Right ventricle myocardium superior (tissue), 1 donor: ENCODE results near the gene ZDHHC16. TPM values are rescaled to one million over a fixed set of nuclear protein-coding genes. Genes with fewer than 3 reads are reported as not detected.
A peak's percentile ranks its signal among the peaks of the same experiment; 100 is the strongest.
"Not testable (repeated sequence)": the region's sequence is repeated elsewhere in the genome, so short reads cannot be mapped to it uniquely, and the experiment has no call there.

ENCODE experiments used
- ATAC-seq: fragments of 200-7000 bp; cut with Tn5 transposase; one replicate; pipeline ENCODE4 v1.9.1; 2020; ENCODE audit warnings: mild to moderate bottlenecking; ENCODE audit not compliant: poor library complexity
- DNase-seq: peaks from one replicate; pipeline ENCODE4 v3.0.0-alpha.2; 2020
- intact Hi-C: fragments of 100-400 bp; cut with DNase I; formaldehyde crosslinking; loops from one replicate; pipeline ENCODE4 v1.11.2; 2022
- total RNA-seq: library from RNA; stranded (reverse); fragmentation: NEBNext Ultra II Directional; extraction: Animal tissue kit (Norgen Biotek cat#: 25700); gene quantifications from one replicate; pipeline ENCODE4 v1.2.1, GENCODE V29; 2021
- donor health status: DM: no; HTN: yes; CAD: no; lungs with severe emphysema.

ZDHHC16 gene
- total RNA-seq, 1 donor from 2014 or later: 18.5 TPM

- ATAC-seq (no peak), DNase-seq (no peak)
- intact Hi-C loops: loop anchor here (10.0 kb wide), 1 partner anchor 149 kb away; no protein-coding TSS in a partner anchor
These were observed 20.0 kb downstream of the ZDHHC16 start for GRCh38 chr10:97465982-97466381.

GRCh38 chr10:97466755-97467154 lies 20.8 kb downstream of the ZDHHC16 start:
- ATAC-seq (no peak), DNase-seq (no peak)
- intact Hi-C loops: loop anchor here (10.0 kb wide), 1 partner anchor 148 kb away; no protein-coding TSS in a partner anchor

- DNase-seq (no peak), ATAC-seq (no peak)
- intact Hi-C loops: loop anchor here (10.0 kb wide), 1 partner anchor 147 kb away; no protein-coding TSS in a partner anchor
These were observed 22.2 kb downstream of the ZDHHC16 start for GRCh38 chr10:97468162-97468561.

- not testable (repeated sequence) for DNase-seq, ATAC-seq
- intact Hi-C loops: loop anchor here (10.0 kb wide), 1 partner anchor 146 kb away; no protein-coding TSS in a partner anchor
These were observed 22.8 kb downstream of the ZDHHC16 start for GRCh38 chr10:97468781-97469180.

- DNase-seq: no peak
- intact Hi-C loops: no loop called here
- no peak for ATAC-seq
These were observed 28.9 kb downstream of the ZDHHC16 start for GRCh38 chr10:97474918-97475317.

GRCh38 chr10:97475936-97476594 lies 30.1 kb downstream of the ZDHHC16 start:
- no peak for DNase-seq
- ATAC-seq: peak; percentile 86
- intact Hi-C loops: no loop called here

- DNase-seq, ATAC-seq, intact Hi-C loops: not testable (repeated sequence)
These were observed 33.4 kb downstream of the ZDHHC16 start for GRCh38 chr10:97479410-97479809.

GRCh38 chr10:97479939-97480338 lies 34.0 kb downstream of the ZDHHC16 start:
- ATAC-seq: no peak

GRCh38 chr10:97481071-97481470 lies 35.1 kb downstream of the ZDHHC16 start:
- intact Hi-C loops: no loop called here

More at GRCh38 chr10:97479939-97480338, 34.0 kb downstream of the ZDHHC16 start:
- intact Hi-C loops: no loop called here
- no peak for DNase-seq

GRCh38 chr10:97482381-97482780 lies 36.4 kb downstream of the ZDHHC16 start:
- DNase-seq (no peak), ATAC-seq (no peak)
- intact Hi-C loops: no loop called here

More at GRCh38 chr10:97481071-97481470, 35.1 kb downstream of the ZDHHC16 start:
- DNase-seq (no peak), ATAC-seq (no peak)

- intact Hi-C loops: no loop called here
- DNase-seq (no peak), ATAC-seq (no peak)
These were observed 37.5 kb downstream of the ZDHHC16 start for GRCh38 chr10:97483506-97483905.

- DNase-seq (no peak), ATAC-seq (no peak)
- intact Hi-C loops: no loop called here
These were observed 37.9 kb downstream of the ZDHHC16 start for GRCh38 chr10:97483921-97484320.

GRCh38 chr10:97485647-97486281 lies 39.8 kb downstream of the ZDHHC16 start:
- intact Hi-C loops: no loop called here
- DNase-seq: no peak
- no peak for ATAC-seq

- ATAC-seq (peak; percentile 86), DNase-seq (no peak)
- intact Hi-C loops: no loop called here
These were observed 44.6 kb downstream of the ZDHHC16 start for GRCh38 chr10:97490592-97490991.

- no peak for ATAC-seq
- intact Hi-C loops: no loop called here
- no peak for DNase-seq
These were observed 48.2 kb downstream of the ZDHHC16 start for GRCh38 chr10:97494151-97494550.

GRCh38 chr10:97494863-97495506 lies 49.0 kb downstream of the ZDHHC16 start:
- DNase-seq (no peak), ATAC-seq (no peak)
- intact Hi-C loops: no loop called here

- intact Hi-C loops: no loop called here
- ATAC-seq: peak; percentile 53
These were observed 51.6 kb downstream of the ZDHHC16 start for GRCh38 chr10:97497572-97498075.

GRCh38 chr10:97498076-97498840 lies 52.3 kb downstream of the ZDHHC16 start, which contains the start of gene MMS19:
MMS19 (minus strand) TSS chr10:97498422; CDS start chr10:97498384, 38 bp downstream.
- intact Hi-C loops: no loop called here
- ATAC-seq (peak; percentile 92), DNase-seq (peak; percentile 100)

More at GRCh38 chr10:97497572-97498075, 51.6 kb downstream of the ZDHHC16 start:
- peak; percentile 92 for DNase-seq
